Osteocyte (in vitro differentiated cells): Measurements from ENCODE around the gene DCDC2. TPM values are rescaled to one million over a fixed set of nuclear protein-coding genes. Genes with fewer than 3 reads are reported as not detected.

Source experiments
- DNase-seq: peaks from one replicate; pipeline ENCODE4 v3.0.0; 2021; ENCODE audit warnings: mixed read lengths; ENCODE audit not compliant: unreplicated experiment; ENCODE audit errors: extremely low spot score
- H3K27ac Mint-ChIP-seq: one replicate; pipeline ENCODE4 v1.8.0; 2021; ENCODE audit warnings: mild to moderate bottlenecking, mixed read lengths; ENCODE audit not compliant: unreplicated experiment
- H3K27me3 Mint-ChIP-seq: one replicate; pipeline ENCODE4 v1.8.0; 2021; ENCODE audit warnings: mixed read lengths; ENCODE audit not compliant: unreplicated experiment
- H3K36me3 Mint-ChIP-seq: one replicate; pipeline ENCODE4 v1.8.0; 2021; ENCODE audit warnings: mixed read lengths; ENCODE audit not compliant: unreplicated experiment
- H3K4me1 Mint-ChIP-seq: one replicate; pipeline ENCODE4 v1.8.0; 2021; ENCODE audit warnings: mixed read lengths; ENCODE audit not compliant: unreplicated experiment
- H3K4me3 Mint-ChIP-seq: one replicate; pipeline ENCODE4 v1.8.0; 2021; ENCODE audit warnings: mild to moderate bottlenecking, moderate library complexity, mixed read lengths; ENCODE audit not compliant: unreplicated experiment
- H3K9me3 Mint-ChIP-seq: one replicate; pipeline ENCODE4 v1.8.0; 2021; ENCODE audit warnings: mixed read lengths; ENCODE audit not compliant: unreplicated experiment
- total RNA-seq: library from RNA; stranded (reverse); gene quantifications from 2 replicates; pipeline ENCODE4 v1.2.1, GENCODE V29; 2021
- TF ChIP-seq, protein P1 (sequence below): fragments of 200-600 bp; sonication (generic); IDR thresholded peaks from 2 replicates; pipeline ENCODE4 v1.5.0; 2021; ENCODE audit warnings: antibody characterized with exemption, mild to moderate bottlenecking, moderate library complexity

The DCDC2 gene
- total RNA-seq, 1 donor from 2014 or later, result 1.0 TPM

DNA sequence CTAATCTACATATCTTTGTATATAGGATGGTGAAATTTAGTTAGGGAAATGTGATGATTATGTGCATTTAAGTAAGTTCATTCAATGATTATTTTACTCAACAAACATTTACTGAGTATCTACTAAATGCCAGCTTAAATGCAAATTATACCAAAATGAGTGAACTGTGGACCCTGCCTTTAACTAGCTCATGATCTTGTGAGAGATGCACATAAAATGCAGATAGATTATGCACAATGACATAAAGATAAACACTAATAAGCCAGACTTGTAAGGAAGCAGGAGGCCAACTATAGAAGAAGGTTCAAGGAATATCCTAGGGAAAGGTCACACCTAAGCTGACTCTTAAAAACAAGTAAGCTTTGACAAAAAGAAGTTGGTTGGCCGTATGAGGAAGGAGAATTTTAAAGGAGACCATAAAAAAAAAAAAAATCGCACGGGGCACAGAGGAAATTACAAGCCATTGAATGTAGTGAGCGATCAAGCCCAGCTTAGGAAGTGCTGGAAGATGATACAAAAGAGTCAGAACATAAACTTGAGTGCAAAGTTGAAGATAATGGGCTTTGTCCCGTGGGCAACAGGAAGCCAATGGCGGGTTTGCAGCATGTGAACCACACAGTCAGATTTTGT, 123.9 kb downstream of the DCDC2 start:
- Mint-ChIP-seq H3K9me3 (peaks cover 7% of the 10 kb centered on the region), H3K36me3 (no peaks in the 10 kb centered on the region), H3K27ac (no peak overlapping the region), H3K4me1 (no peaks in the 10 kb centered on the region), H3K4me3 (no peak overlapping the region), H3K27me3 (peaks cover 4% of the 10 kb centered on the region)
- TF ChIP-seq, protein P1, sequence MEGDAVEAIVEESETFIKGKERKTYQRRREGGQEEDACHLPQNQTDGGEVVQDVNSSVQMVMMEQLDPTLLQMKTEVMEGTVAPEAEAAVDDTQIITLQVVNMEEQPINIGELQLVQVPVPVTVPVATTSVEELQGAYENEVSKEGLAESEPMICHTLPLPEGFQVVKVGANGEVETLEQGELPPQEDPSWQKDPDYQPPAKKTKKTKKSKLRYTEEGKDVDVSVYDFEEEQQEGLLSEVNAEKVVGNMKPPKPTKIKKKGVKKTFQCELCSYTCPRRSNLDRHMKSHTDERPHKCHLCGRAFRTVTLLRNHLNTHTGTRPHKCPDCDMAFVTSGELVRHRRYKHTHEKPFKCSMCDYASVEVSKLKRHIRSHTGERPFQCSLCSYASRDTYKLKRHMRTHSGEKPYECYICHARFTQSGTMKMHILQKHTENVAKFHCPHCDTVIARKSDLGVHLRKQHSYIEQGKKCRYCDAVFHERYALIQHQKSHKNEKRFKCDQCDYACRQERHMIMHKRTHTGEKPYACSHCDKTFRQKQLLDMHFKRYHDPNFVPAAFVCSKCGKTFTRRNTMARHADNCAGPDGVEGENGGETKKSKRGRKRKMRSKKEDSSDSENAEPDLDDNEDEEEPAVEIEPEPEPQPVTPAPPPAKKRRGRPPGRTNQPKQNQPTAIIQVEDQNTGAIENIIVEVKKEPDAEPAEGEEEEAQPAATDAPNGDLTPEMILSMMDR, result no peak
- DNase-seq, result no peak

DNA sequence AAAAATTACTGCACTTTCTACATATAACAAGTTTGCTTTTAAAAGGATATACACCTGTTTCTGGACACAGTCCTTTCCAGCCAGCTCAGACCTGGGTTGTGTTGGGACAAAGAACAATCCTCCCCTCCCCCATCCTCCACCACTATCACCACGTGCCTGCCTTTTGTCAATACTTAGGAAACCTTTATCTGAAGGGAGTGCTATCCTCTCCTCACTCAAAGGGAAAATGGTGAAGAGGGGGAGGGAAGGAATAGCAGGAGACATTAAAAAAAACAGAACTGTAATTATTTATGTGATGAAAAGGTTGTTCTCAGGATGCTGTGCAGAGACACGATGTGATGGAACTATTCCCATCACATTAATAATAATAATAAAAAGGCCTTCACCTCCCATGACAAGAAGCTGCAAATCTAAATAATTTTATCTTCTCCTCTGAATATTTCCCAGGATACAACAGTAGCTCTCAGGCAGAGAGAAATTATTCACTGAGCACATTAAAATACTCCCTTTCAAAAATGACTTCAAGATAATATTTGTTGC, 126.4 kb downstream of the DCDC2 start:
- peaks cover 17% of the 10 kb centered on the region for H3K27me3 Mint-ChIP-seq
- H3K27ac Mint-ChIP-seq, result no peak overlapping the region
- DNase-seq, result no peak
- H3K4me3 Mint-ChIP-seq, result no peak overlapping the region
- no peaks in the 10 kb centered on the region for H3K9me3 Mint-ChIP-seq
- TF ChIP-seq, protein P1, result no peak
- no peaks in the 10 kb centered on the region for H3K36me3 Mint-ChIP-seq
- no peaks in the 10 kb centered on the region for H3K4me1 Mint-ChIP-seq

DNA sequence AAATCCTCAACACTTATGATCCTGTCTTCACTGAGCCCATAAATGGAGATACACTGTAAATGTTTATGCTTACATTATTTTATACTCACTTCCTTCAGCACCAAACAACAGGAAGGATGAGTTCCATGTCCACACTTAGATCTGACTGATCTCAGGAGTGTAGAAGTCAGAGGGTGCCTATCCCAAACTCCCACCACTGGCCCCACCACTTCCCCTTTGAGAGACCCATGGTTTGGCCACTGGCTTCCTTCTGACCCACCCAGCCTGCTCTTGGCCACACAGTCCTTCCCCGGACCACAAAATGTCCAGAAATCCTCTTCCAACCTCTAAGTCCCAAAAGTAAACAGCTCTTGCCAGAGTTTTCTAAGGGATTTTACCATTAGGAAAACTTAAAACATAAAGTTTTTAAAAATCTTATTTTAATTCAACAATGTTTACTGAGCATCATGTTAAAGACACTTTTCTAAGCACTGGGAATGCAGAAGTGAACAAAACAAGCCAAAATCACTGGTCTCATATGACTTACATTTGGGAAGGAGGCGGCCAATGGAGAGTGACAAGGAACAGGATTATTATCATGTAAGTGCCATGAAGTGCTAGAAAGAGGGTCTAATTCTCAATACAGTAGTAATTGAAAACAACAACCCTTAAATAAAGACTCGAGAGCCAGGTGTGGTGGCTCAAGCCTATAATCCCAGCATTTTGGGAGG, 128.0 kb downstream of the DCDC2 start:
- Mint-ChIP-seq H3K36me3 (no peaks in the 10 kb centered on the region), H3K4me1 (no peaks in the 10 kb centered on the region)

DNA sequence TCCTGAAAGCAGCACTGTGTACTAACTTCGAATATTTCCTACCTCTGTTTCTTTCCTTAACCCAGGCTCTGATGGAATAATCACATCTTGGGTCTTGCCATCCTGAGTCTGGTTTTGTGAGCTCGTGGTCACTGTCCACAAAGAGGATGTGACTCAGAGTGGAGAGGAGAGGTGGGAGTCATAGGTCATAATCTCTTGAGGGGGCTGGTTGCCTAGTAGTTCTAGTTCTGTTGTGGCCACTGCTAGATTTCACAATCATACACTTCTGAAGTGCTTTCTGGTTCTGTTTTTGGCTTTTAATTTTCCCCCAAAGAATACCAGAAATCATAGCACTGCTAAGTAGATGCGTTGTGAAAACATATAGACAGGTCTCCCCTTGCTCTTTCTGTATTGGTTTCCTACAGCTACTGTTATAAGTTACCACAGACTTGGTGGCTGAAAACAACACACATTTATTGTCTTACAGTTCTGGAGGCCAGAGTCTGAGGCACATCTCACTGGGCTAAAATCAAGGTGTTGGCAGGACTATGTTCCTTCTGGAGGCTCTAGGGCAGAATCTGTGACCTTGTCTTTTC, 129.1 kb downstream of the DCDC2 start:
- TF ChIP-seq, protein P1, result no peak
- Mint-ChIP-seq H3K4me3 (no peak overlapping the region), H3K27me3 (peaks cover 19% of the 10 kb centered on the region), H3K4me1 (no peaks in the 10 kb centered on the region), H3K36me3 (no peaks in the 10 kb centered on the region), H3K9me3 (no peaks in the 10 kb centered on the region), H3K27ac (no peak overlapping the region)
- DNase-seq, result no peak

More for the DNA sequence above, 128.0 kb downstream of the DCDC2 start:
- H3K9me3 Mint-ChIP-seq, result no peaks in the 10 kb centered on the region
- H3K27ac Mint-ChIP-seq, result no peak overlapping the region
- TF ChIP-seq, protein P1, result no peak
- no peak for DNase-seq
- H3K4me3 Mint-ChIP-seq, result no peak overlapping the region
- peaks cover 19% of the 10 kb centered on the region for H3K27me3 Mint-ChIP-seq

DNA sequence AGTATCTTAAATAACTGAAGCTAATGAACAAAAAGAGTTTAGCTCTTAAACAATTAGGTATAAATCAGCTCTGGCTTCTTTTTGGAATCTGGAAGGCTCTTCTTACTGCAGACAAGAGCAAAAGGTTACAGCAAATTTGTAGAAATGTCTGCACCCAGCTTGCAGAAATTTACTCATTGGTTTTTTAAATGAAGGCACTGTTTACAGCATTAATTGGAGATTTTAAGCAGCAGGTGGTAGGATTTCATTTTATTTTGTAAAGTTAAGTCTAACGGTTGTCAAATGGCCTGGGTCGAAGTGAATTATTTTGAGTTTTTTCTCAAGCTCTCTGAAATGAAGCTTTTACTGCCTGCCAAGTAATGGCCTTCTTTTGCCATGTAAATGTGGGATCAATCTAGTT, 129.7 kb downstream of the DCDC2 start:
- no peak for DNase-seq
- TF ChIP-seq, protein P1, result no peak
- no peak overlapping the region for H3K27ac Mint-ChIP-seq
- H3K4me3 Mint-ChIP-seq, result no peak overlapping the region
- peaks cover 19% of the 10 kb centered on the region for H3K27me3 Mint-ChIP-seq
- H3K9me3 Mint-ChIP-seq, result no peaks in the 10 kb centered on the region
- no peaks in the 10 kb centered on the region for H3K4me1 Mint-ChIP-seq
- H3K36me3 Mint-ChIP-seq, result no peaks in the 10 kb centered on the region
